ENCODE data around the gene NAT9.

NAT9 gene

GRCh38 chr17:74805591-74805991, 29.4 kb upstream of the NAT9 start:
- no peak for DNase-seq

GRCh38 chr17:74804683-74805082, 28.5 kb upstream of the NAT9 start:
- DNase-seq, result no peak

GRCh38 chr17:74803971-74804370, 27.8 kb upstream of the NAT9 start:
- DNase-seq, result no peak

GRCh38 chr17:74803388-74803930, 27.3 kb upstream of the NAT9 start:
- DNase-seq, result no peak

GRCh38 chr17:74801896-74802295, 25.8 kb upstream of the NAT9 start:
- DNase-seq, result no peak

- DNase-seq, result no peak
Observed at GRCh38 chr17:74800531-74800930, 24.4 kb upstream of the NAT9 start.

GRCh38 chr17:74799097-74799496, 23.0 kb upstream of the NAT9 start:
- no peak for DNase-seq

GRCh38 chr17:74798239-74798707, 22.1 kb upstream of the NAT9 start:
- DNase-seq, result no peak

GRCh38 chr17:74797824-74798223, 21.7 kb upstream of the NAT9 start:
- DNase-seq, result no peak

GRCh38 chr17:74796866-74797265, 20.7 kb upstream of the NAT9 start:
- DNase-seq, result no peak

GRCh38 chr17:74796211-74796610, 20.1 kb upstream of the NAT9 start:
- DNase-seq, result no peak

GRCh38 chr17:74795327-74796020, 19.3 kb upstream of the NAT9 start:
- DNase-seq, result no peak

GRCh38 chr17:74792586-74793105, 16.5 kb upstream of the NAT9 start:
- no peak for DNase-seq

- no peak for DNase-seq
Observed at GRCh38 chr17:74790161-74791058, 14.3 kb upstream of the NAT9 start.

- DNase-seq, result no peak
Observed at GRCh38 chr17:74786431-74787055, 10.4 kb upstream of the NAT9 start.

GRCh38 chr17:74785981-74786360, 9.8 kb upstream of the NAT9 start:
- peak; percentile 16 for DNase-seq

GRCh38 chr17:74785096-74785980, 9.2 kb upstream of the NAT9 start:
- DNase-seq, result peak; percentile 13

- DNase-seq, result no peak
Observed at GRCh38 chr17:74784125-74784810, 8.1 kb upstream of the NAT9 start.

- no peak for DNase-seq
Observed at GRCh38 chr17:74782571-74782970, 6.4 kb upstream of the NAT9 start.

GRCh38 chr17:74780443-74781238, 4.5 kb upstream of the NAT9 start:
- DNase-seq, result no peak

Measured in NCI-H2171 (cell line).